ENCODE data around the gene GUCA1C. TPM values are rescaled to one million over a fixed set of nuclear protein-coding genes. Genes with fewer than 3 reads are reported as not detected.

The GUCA1C gene
- total RNA-seq, 2 experiments from 2014 or later: not detected

Other genes with a start within 250 kb of the GUCA1C start
- gene RETNLB, start 196.5 kb downstream of the GUCA1C start, total RNA-seq: not detected
- gene TRAT1, start 131.1 kb downstream of the GUCA1C start, total RNA-seq: 10 to 100 TPM; 19.9 to 20.7 TPM
- gene MORC1, start 164.3 kb upstream of the GUCA1C start, total RNA-seq: not detected
- gene C3orf85, start 182.8 kb upstream of the GUCA1C start, total RNA-seq: not detected